Measurements from ENCODE around the gene HCRTR1.

Gene HCRTR1

DNA sequence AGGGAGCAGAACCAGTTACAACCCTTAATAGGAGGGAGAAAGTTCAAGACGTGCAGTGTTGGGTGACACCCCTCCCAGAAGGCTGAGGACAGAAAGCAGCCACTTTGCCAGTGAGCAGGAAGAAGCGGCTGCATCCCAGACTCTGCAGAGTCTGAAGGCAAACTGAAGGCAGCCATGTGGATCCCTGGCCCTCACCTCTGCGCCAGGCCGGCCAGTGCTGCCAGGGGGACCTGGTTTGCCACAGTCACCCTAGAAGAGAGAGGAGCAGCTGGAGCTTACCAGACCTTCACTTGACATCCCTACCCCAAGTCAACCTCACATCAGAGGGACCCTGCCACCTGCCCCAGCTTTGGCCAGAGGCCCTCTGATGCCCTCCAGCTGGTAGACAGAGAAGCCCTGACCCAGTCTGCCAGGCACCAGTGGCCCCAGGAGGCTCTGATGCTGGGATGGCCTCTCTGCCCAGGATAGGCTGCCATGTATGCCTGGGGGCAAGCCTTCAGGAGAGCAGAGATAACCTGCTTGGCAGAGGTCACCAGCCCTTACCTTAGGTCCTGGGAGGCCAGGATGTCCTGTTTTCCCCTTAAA lies 43.5 kb downstream of the HCRTR1 start:
- no peak overlapping the region for H3K27ac ChIP-seq (ENCODE audit: extremely low read depth, low read depth, low read length)
- no peak for TF ChIP-seq ZNF664 (tag by site-specific recombination; IDR thresholded peaks at IDR 0.05)
- POLR2A ChIA-PET = no interaction called here
- CTCF ChIA-PET = interaction anchor here (0.6 to 8.2 kb wide), 5 partner anchors 56 to 129 kb away, joined by 3 to 99 read pairs (median 4); no protein-coding TSS in a partner anchor
- H3K4me1 ChIP-seq (ENCODE audit: control insufficient read depth, insufficient read depth, low read length) = no peaks in the 10 kb centered on the region
- no peaks in the 10 kb centered on the region for H3K9me3 ChIP-seq (ENCODE audit: control insufficient read depth, insufficient read depth, low read depth, low read length)
- no peak overlapping the region for H3K4me3 ChIP-seq (ENCODE audit: low read depth, low read length)
- no peaks in the 10 kb centered on the region for H3K36me3 ChIP-seq (ENCODE audit: control insufficient read depth in 2 of 2, insufficient read depth in 1 of 2, low read length in 2 of 2)

GRCh38 chr1:31661856-31662255 lies 44.4 kb downstream of the HCRTR1 start:
- H3K9me3 ChIP-seq (ENCODE audit: control insufficient read depth, insufficient read depth, low read depth, low read length) = no peaks in the 10 kb centered on the region
- ChIA-PET CTCF (interaction anchor here (0.6 to 8.2 kb wide), 5 partner anchors 56 to 348 kb away, joined by 3 to 99 read pairs (median 4); no protein-coding TSS in a partner anchor), POLR2A (no interaction called here)
- no peak overlapping the region for H3K4me3 ChIP-seq (ENCODE audit: low read depth, low read length)
- no peaks in the 10 kb centered on the region for H3K36me3 ChIP-seq (ENCODE audit: control insufficient read depth in 2 of 2, insufficient read depth in 1 of 2, low read length in 2 of 2)
- TF ChIP-seq HOXD13 (CRISPR knock-in tag; IDR thresholded peaks at IDR 0.05; ENCODE audit: borderline replicate concordance) (no peak), OVOL3 (tag by site-specific recombination; IDR thresholded peaks at IDR 0.05) (no peak), ZNF548 (tag by site-specific recombination; IDR thresholded peaks at IDR 0.05) (no peak), ZNF785 (tag by site-specific recombination; IDR thresholded peaks at IDR 0.05) (no peak), ZNF488 (tag by site-specific recombination; IDR thresholded peaks at IDR 0.05) (no peak), ZNF510 (tag by site-specific recombination; IDR thresholded peaks at IDR 0.05; ENCODE audit: insufficient replicate concordance) (no peak), ZBTB48 (tag by site-specific recombination; IDR thresholded peaks at IDR 0.05) (no peak)
- TF ChIP-seq, protein P1, sequence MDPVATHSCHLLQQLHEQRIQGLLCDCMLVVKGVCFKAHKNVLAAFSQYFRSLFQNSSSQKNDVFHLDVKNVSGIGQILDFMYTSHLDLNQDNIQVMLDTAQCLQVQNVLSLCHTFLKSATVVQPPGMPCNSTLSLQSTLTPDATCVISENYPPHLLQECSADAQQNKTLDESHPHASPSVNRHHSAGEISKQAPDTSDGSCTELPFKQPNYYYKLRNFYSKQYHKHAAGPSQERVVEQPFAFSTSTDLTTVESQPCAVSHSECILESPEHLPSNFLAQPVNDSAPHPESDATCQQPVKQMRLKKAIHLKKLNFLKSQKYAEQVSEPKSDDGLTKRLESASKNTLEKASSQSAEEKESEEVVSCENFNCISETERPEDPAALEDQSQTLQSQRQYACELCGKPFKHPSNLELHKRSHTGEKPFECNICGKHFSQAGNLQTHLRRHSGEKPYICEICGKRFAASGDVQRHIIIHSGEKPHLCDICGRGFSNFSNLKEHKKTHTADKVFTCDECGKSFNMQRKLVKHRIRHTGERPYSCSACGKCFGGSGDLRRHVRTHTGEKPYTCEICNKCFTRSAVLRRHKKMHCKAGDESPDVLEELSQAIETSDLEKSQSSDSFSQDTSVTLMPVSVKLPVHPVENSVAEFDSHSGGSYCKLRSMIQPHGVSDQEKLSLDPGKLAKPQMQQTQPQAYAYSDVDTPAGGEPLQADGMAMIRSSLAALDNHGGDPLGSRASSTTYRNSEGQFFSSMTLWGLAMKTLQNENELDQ (tag by site-specific recombination; IDR thresholded peaks at IDR 0.05; ENCODE audit: low read depth) = no peak
- H3K27ac ChIP-seq (ENCODE audit: extremely low read depth, low read depth, low read length) = no peak overlapping the region
- H3K4me1 ChIP-seq (ENCODE audit: control insufficient read depth, insufficient read depth, low read length) = no peaks in the 10 kb centered on the region

GRCh38 chr1:31662463-31662862 lies 45.0 kb downstream of the HCRTR1 start:
- Histone ChIP-seq H3K4me3 (ENCODE audit: low read depth, low read length) (no peak overlapping the region), H3K27ac (ENCODE audit: extremely low read depth, low read depth, low read length) (no peak overlapping the region), H3K36me3 (ENCODE audit: control insufficient read depth in 2 of 2, insufficient read depth in 1 of 2, low read length in 2 of 2) (no peaks in the 10 kb centered on the region), H3K9me3 (ENCODE audit: control insufficient read depth, insufficient read depth, low read depth, low read length) (no peaks in the 10 kb centered on the region), H3K4me1 (ENCODE audit: control insufficient read depth, insufficient read depth, low read length) (no peaks in the 10 kb centered on the region)
- ChIA-PET POLR2A (no interaction called here), CTCF (interaction anchor here (0.6 to 8.2 kb wide), 9 partner anchors 9 to 301 kb away, joined by 3 to 99 read pairs (median 4); no protein-coding TSS in a partner anchor)
- TF ChIP-seq, protein P2, sequence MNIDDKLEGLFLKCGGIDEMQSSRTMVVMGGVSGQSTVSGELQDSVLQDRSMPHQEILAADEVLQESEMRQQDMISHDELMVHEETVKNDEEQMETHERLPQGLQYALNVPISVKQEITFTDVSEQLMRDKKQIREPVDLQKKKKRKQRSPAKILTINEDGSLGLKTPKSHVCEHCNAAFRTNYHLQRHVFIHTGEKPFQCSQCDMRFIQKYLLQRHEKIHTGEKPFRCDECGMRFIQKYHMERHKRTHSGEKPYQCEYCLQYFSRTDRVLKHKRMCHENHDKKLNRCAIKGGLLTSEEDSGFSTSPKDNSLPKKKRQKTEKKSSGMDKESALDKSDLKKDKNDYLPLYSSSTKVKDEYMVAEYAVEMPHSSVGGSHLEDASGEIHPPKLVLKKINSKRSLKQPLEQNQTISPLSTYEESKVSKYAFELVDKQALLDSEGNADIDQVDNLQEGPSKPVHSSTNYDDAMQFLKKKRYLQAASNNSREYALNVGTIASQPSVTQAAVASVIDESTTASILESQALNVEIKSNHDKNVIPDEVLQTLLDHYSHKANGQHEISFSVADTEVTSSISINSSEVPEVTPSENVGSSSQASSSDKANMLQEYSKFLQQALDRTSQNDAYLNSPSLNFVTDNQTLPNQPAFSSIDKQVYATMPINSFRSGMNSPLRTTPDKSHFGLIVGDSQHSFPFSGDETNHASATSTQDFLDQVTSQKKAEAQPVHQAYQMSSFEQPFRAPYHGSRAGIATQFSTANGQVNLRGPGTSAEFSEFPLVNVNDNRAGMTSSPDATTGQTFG (tag by site-specific recombination; IDR thresholded peaks at IDR 0.05; ENCODE audit: borderline replicate concordance) = no peak
- TF ChIP-seq ZNF501 (tag by site-specific recombination; IDR thresholded peaks at IDR 0.05) = no peak
- TF ChIP-seq ZNF596 (tag by site-specific recombination; IDR thresholded peaks at IDR 0.05) = no peak
- TF ChIP-seq ZNF433 (tag by site-specific recombination; IDR thresholded peaks at IDR 0.05; ENCODE audit: low read depth) = no peak

All from HEK293 (cell line).